HEK293 (cell line): ENCODE data around the gene LARP6.

Experiments used
- CTCF ChIA-PET: fragments of 350-600 bp; formaldehyde crosslinking; extraction: SDS; loops from one replicate; lab custom pipeline; 2021; ENCODE audit warnings: antibody characterized with exemption; lab: Yijun Ruan, JAX
- POLR2A ChIA-PET: fragments of 300-600 bp; formaldehyde crosslinking; extraction: SDS; loops from one replicate; lab custom pipeline; 2020; ENCODE audit warnings: antibody characterized with exemption, inconsistent platforms; lab: Yijun Ruan, JAX
- H3K27ac ChIP-seq: fragments of 200-500 bp; sonication (Bioruptor generic); 2 replicates; pipeline ENCODE4 v1.5.1; 2014; ENCODE audit warnings: low read depth, low read length, control low read depth, inconsistent platforms; ENCODE audit errors: extremely low read depth
- H3K36me3 ChIP-seq, 2 experiments: fragments of 200-500 bp in 1 of 2; sonication (Bioruptor generic) in 1 of 2; 1 replicate in 1 of 2; 2 replicates in 1 of 2; pipeline ENCODE4 v1.5.1; 2014 to 2017; ENCODE audit warnings: inconsistent platforms in 2 of 2, low read length in 2 of 2; ENCODE audit not compliant: control insufficient read depth in 2 of 2, insufficient read depth in 1 of 2
- H3K4me1 ChIP-seq: fragments of 200-500 bp; sonication (Bioruptor generic); 2 replicates; pipeline ENCODE4 v1.5.1; 2014; ENCODE audit warnings: mild to moderate bottlenecking, low read length, inconsistent platforms; ENCODE audit not compliant: control insufficient read depth, insufficient read depth
- H3K4me3 ChIP-seq: 2 replicates; pipeline ENCODE4 v1.5.1; 2011; ENCODE audit warnings: low read depth, mild to moderate bottlenecking, control low read depth, low read length, moderate library complexity
- H3K9me3 ChIP-seq: fragments of 200-500 bp; sonication (Bioruptor generic); 2 replicates; pipeline ENCODE4 v1.5.1; 2014; ENCODE audit warnings: low read depth, low read length, inconsistent platforms; ENCODE audit not compliant: control insufficient read depth, insufficient read depth
- SCRT1 ChIP-seq: fragments of 450-650 bp; formaldehyde crosslinking; IDR thresholded peaks from 2 replicates; pipeline ENCODE4 v1.5.1; 2016; ENCODE audit warnings: missing biosample characterization, missing genetic modification characterization, borderline replicate concordance
- YY1 ChIP-seq: fragments of 450-650 bp; formaldehyde crosslinking; IDR thresholded peaks from 2 replicates; pipeline ENCODE4 v1.5.1; 2018; ENCODE audit warnings: missing biosample characterization, missing genetic modification characterization
- ZNF169 ChIP-seq: fragments of 450-650 bp; formaldehyde crosslinking; IDR thresholded peaks from 2 replicates; pipeline ENCODE4 v1.5.1; 2016; ENCODE audit warnings: missing biosample characterization, missing genetic modification characterization
- ZNF561 ChIP-seq: fragments of 450-650 bp; IDR thresholded peaks from 2 replicates; pipeline ENCODE4 v1.5.1; 2018; ENCODE audit warnings: missing biosample characterization, missing genetic modification characterization, borderline replicate concordance
- TF ChIP-seq, protein P1 (sequence below): fragments of 450-650 bp; formaldehyde crosslinking; IDR thresholded peaks from 2 replicates; pipeline ENCODE4 v1.5.1; 2016; ENCODE audit warnings: missing biosample characterization, missing genetic modification characterization
- TF ChIP-seq, protein P2 (sequence below): fragments of 450-650 bp; formaldehyde crosslinking; IDR thresholded peaks from 2 replicates; pipeline ENCODE4 v1.5.1; 2016; ENCODE audit warnings: missing biosample characterization, missing genetic modification characterization
- TF ChIP-seq, protein P3 (sequence below): fragments of 450-650 bp; formaldehyde crosslinking; IDR thresholded peaks from 2 replicates; pipeline ENCODE4 v1.5.0; 2017; ENCODE audit warnings: missing biosample characterization, missing genetic modification characterization, borderline replicate concordance
- TF ChIP-seq, protein P4 (sequence below): fragments of 450-650 bp; formaldehyde crosslinking; IDR thresholded peaks from 2 replicates; pipeline ENCODE4 v1.5.1; 2017; ENCODE audit warnings: missing biosample characterization, missing genetic modification characterization
- TF ChIP-seq, protein P5 (sequence below): fragments of 450-650 bp; formaldehyde crosslinking; IDR thresholded peaks from 2 replicates; pipeline ENCODE4 v1.5.1; 2016; ENCODE audit warnings: missing biosample characterization, missing genetic modification characterization

LARP6 gene

DNA sequence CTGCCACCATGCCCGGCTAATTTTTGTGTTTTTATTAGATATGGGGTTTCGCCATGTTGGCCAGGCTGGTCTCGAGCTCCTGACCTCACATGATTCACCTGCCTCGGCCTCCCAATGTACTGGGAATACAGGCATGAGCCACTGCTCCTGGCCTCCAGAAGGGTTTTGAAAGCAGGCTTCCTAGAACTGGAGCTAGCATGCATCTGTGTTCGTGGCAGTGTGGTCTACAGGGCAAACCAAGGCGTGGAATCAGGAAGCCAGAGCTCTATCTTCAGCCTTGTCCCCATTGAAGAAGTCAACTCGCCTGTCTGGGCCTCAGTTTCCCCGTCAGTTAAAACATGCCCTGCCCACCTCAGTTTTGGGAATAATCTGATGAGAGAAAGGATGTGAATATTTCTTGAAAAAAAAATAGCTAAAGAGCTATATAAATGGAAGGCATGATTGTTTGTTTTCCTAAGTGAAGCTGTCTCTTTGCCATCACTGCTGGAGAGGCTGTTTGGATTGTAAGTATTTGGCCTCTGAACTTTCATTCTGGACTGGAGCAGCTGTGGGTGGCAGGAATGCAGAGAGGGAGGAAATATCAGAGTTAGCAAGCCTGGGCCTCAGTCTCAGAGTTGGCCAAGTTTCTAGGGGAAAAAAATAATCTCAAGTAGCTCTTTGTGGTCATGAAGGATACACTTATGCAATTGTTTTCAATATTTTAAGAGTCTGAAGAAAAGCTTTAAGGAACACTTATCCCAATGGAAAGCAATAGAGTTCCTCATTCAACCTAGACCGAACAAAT lies 54.1 kb downstream of the LARP6 start (continued):
- TF ChIP-seq, protein P1, sequence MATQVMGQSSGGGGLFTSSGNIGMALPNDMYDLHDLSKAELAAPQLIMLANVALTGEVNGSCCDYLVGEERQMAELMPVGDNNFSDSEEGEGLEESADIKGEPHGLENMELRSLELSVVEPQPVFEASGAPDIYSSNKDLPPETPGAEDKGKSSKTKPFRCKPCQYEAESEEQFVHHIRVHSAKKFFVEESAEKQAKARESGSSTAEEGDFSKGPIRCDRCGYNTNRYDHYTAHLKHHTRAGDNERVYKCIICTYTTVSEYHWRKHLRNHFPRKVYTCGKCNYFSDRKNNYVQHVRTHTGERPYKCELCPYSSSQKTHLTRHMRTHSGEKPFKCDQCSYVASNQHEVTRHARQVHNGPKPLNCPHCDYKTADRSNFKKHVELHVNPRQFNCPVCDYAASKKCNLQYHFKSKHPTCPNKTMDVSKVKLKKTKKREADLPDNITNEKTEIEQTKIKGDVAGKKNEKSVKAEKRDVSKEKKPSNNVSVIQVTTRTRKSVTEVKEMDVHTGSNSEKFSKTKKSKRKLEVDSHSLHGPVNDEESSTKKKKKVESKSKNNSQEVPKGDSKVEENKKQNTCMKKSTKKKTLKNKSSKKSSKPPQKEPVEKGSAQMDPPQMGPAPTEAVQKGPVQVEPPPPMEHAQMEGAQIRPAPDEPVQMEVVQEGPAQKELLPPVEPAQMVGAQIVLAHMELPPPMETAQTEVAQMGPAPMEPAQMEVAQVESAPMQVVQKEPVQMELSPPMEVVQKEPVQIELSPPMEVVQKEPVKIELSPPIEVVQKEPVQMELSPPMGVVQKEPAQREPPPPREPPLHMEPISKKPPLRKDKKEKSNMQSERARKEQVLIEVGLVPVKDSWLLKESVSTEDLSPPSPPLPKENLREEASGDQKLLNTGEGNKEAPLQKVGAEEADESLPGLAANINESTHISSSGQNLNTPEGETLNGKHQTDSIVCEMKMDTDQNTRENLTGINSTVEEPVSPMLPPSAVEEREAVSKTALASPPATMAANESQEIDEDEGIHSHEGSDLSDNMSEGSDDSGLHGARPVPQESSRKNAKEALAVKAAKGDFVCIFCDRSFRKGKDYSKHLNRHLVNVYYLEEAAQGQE (tag by site-specific recombination), result no peak
- no peak for TF ChIP-seq SCRT1 (tag by site-specific recombination)

DNA sequence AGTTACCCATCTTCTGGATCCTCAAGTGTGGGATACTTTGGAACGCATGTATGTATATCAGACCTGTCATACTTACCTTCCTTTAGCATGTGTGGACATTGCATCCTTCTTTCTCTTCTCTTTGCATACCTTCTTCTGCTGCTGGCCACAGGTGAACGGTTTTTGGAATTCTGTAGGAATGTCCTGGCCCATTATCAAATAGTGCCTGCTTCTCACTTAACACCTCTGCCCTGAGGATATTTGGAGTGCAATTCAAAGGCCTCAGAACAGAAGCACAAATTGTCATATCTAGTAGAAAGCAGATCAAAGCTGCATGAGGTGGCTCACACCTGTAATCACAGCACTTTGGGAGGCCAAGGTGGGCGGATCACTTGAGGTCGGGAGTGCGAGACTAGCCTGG lies 56.5 kb downstream of the LARP6 start:
- ChIA-PET POLR2A (interaction anchor here (0.6 to 0.9 kb wide), 6 partner anchors 8 to 84 kb away, joined by 3 to 5 read pairs (median 3); partner anchors contain the start of gene UACA), CTCF (interaction anchor here (0.7 to 1.1 kb wide), 4 partner anchors 14 to 1211 kb away, joined by 3 to 7 read pairs (median 4); no protein-coding TSS in a partner anchor)
- Histone ChIP-seq H3K4me3 (no peak overlapping the region), H3K4me1 (peaks cover 4% of the 10 kb centered on the region; the same call in 1 of the 2 replicates), H3K9me3 (no peaks in the 10 kb centered on the region), H3K36me3 (no peaks in the 10 kb centered on the region), H3K27ac (no peak overlapping the region)
- no peak for TF ChIP-seq ZNF169 (tag by site-specific recombination)
- TF ChIP-seq, protein P2, sequence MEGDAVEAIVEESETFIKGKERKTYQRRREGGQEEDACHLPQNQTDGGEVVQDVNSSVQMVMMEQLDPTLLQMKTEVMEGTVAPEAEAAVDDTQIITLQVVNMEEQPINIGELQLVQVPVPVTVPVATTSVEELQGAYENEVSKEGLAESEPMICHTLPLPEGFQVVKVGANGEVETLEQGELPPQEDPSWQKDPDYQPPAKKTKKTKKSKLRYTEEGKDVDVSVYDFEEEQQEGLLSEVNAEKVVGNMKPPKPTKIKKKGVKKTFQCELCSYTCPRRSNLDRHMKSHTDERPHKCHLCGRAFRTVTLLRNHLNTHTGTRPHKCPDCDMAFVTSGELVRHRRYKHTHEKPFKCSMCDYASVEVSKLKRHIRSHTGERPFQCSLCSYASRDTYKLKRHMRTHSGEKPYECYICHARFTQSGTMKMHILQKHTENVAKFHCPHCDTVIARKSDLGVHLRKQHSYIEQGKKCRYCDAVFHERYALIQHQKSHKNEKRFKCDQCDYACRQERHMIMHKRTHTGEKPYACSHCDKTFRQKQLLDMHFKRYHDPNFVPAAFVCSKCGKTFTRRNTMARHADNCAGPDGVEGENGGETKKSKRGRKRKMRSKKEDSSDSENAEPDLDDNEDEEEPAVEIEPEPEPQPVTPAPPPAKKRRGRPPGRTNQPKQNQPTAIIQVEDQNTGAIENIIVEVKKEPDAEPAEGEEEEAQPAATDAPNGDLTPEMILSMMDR (tag by site-specific recombination), result no peak
- TF ChIP-seq, protein P3, sequence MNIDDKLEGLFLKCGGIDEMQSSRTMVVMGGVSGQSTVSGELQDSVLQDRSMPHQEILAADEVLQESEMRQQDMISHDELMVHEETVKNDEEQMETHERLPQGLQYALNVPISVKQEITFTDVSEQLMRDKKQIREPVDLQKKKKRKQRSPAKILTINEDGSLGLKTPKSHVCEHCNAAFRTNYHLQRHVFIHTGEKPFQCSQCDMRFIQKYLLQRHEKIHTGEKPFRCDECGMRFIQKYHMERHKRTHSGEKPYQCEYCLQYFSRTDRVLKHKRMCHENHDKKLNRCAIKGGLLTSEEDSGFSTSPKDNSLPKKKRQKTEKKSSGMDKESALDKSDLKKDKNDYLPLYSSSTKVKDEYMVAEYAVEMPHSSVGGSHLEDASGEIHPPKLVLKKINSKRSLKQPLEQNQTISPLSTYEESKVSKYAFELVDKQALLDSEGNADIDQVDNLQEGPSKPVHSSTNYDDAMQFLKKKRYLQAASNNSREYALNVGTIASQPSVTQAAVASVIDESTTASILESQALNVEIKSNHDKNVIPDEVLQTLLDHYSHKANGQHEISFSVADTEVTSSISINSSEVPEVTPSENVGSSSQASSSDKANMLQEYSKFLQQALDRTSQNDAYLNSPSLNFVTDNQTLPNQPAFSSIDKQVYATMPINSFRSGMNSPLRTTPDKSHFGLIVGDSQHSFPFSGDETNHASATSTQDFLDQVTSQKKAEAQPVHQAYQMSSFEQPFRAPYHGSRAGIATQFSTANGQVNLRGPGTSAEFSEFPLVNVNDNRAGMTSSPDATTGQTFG (tag by site-specific recombination), result no peak
- no peak for TF ChIP-seq YY1
- TF ChIP-seq ZNF561 (tag by site-specific recombination), result no peak
- TF ChIP-seq, protein P4, sequence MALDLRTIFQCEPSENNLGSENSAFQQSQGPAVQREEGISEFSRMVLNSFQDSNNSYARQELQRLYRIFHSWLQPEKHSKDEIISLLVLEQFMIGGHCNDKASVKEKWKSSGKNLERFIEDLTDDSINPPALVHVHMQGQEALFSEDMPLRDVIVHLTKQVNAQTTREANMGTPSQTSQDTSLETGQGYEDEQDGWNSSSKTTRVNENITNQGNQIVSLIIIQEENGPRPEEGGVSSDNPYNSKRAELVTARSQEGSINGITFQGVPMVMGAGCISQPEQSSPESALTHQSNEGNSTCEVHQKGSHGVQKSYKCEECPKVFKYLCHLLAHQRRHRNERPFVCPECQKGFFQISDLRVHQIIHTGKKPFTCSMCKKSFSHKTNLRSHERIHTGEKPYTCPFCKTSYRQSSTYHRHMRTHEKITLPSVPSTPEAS (tag by site-specific recombination), result no peak
- TF ChIP-seq, protein P5, sequence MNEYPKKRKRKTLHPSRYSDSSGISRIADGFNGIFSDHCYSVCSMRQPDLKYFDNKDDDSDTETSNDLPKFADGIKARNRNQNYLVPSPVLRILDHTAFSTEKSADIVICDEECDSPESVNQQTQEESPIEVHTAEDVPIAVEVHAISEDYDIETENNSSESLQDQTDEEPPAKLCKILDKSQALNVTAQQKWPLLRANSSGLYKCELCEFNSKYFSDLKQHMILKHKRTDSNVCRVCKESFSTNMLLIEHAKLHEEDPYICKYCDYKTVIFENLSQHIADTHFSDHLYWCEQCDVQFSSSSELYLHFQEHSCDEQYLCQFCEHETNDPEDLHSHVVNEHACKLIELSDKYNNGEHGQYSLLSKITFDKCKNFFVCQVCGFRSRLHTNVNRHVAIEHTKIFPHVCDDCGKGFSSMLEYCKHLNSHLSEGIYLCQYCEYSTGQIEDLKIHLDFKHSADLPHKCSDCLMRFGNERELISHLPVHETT (tag by site-specific recombination), result no peak
